Measurements from ENCODE around the gene SUPT3H.

SUPT3H gene

GRCh38 chr6:45369870-45370269 lies 7.9 kb downstream of the SUPT3H start:
- no peak overlapping the region for H3K4me3 ChIP-seq (ENCODE audit: low read length in 2 of 2)
- no peak overlapping the region for H3K27ac ChIP-seq (ENCODE audit: low read depth in 2 of 2, low read length in 2 of 2)
- H3K4me1 ChIP-seq (ENCODE audit: control insufficient read depth in 2 of 2, insufficient read depth in 2 of 2, low read length in 2 of 2) = no peaks in the 10 kb centered on the region
- no peaks in the 10 kb centered on the region for H3K9me3 ChIP-seq (ENCODE audit: control insufficient read depth in 2 of 2, low read length in 2 of 2)
- no peaks in the 10 kb centered on the region for H3K36me3 ChIP-seq (ENCODE audit: control insufficient read depth in 2 of 2, insufficient read depth in 2 of 2, low read length in 2 of 2)
- H3K9ac ChIP-seq (ENCODE audit: low read depth in 1 of 2, low read length in 2 of 2) = no peak overlapping the region
- no peaks in the 10 kb centered on the region for H3K27me3 ChIP-seq (ENCODE audit: control insufficient read depth in 2 of 2, insufficient read depth in 2 of 2, low read length in 2 of 2)

GRCh38 chr6:45367999-45368398 lies 9.7 kb downstream of the SUPT3H start:
- H3K9ac ChIP-seq (ENCODE audit: low read depth in 1 of 2, low read length in 2 of 2) = no peak overlapping the region
- H3K27ac ChIP-seq (ENCODE audit: low read depth in 2 of 2, low read length in 2 of 2) = no peak overlapping the region
- H3K36me3 ChIP-seq (ENCODE audit: control insufficient read depth in 2 of 2, insufficient read depth in 2 of 2, low read length in 2 of 2) = no peaks in the 10 kb centered on the region
- no peaks in the 10 kb centered on the region for H3K27me3 ChIP-seq (ENCODE audit: control insufficient read depth in 2 of 2, insufficient read depth in 2 of 2, low read length in 2 of 2)
- no peak overlapping the region for H3K4me3 ChIP-seq (ENCODE audit: low read length in 2 of 2)
- no peaks in the 10 kb centered on the region for H3K4me1 ChIP-seq (ENCODE audit: control insufficient read depth in 2 of 2, insufficient read depth in 2 of 2, low read length in 2 of 2)
- no peaks in the 10 kb centered on the region for H3K9me3 ChIP-seq (ENCODE audit: control insufficient read depth in 2 of 2, low read length in 2 of 2)

DNA sequence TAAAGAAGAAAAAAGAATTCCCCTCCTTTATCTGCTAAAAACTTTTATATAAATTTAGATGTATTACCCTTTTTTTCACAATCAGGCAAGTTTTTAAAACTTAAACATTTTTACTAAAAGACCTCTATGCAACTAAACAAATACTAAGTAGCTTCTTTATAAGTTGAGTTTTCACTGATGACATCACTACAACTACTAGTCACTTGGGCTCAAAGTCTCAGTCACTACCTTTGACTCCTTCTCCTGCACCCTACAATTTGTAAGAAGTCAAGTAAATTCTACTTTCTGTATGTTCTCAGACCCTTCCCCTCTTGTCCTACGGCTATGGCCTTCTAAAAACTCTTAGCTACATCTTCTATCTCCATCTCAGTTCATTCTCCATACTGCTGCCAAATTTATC lies 11.2 kb downstream of the SUPT3H start:
- Histone ChIP-seq H3K27me3 (ENCODE audit: control insufficient read depth in 2 of 2, insufficient read depth in 2 of 2, low read length in 2 of 2) (no peaks in the 10 kb centered on the region), H3K4me3 (ENCODE audit: low read length in 2 of 2) (no peak overlapping the region), H3K27ac (ENCODE audit: low read depth in 2 of 2, low read length in 2 of 2) (no peak overlapping the region), H3K9ac (ENCODE audit: low read depth in 1 of 2, low read length in 2 of 2) (no peak overlapping the region), H3K36me3 (ENCODE audit: control insufficient read depth in 2 of 2, insufficient read depth in 2 of 2, low read length in 2 of 2) (no peaks in the 10 kb centered on the region), H3K4me1 (ENCODE audit: control insufficient read depth in 2 of 2, insufficient read depth in 2 of 2, low read length in 2 of 2) (no peaks in the 10 kb centered on the region), H3K9me3 (ENCODE audit: control insufficient read depth in 2 of 2, low read length in 2 of 2) (no peaks in the 10 kb centered on the region)

DNA sequence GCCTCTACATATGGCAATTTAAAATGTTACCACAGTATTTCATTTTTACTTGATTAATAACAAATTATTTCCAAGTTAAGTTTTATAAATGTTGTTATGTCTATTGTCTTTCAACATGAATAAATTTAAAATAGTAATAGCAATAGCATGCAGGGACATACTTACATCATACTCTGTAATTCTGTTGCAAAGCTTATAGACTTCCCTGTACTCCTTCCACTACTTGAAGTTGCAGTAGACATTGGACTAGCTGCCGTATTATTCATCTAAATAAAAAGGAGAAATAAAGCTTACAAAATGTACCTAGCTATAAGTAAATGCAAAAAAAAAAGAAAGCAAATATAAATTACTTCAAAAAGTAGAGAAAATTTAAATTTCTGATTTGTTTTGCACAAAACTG lies 12.7 kb downstream of the SUPT3H start:
- no peaks in the 10 kb centered on the region for H3K36me3 ChIP-seq (ENCODE audit: control insufficient read depth in 2 of 2, insufficient read depth in 2 of 2, low read length in 2 of 2)
- no peak overlapping the region for H3K27ac ChIP-seq (ENCODE audit: low read depth in 2 of 2, low read length in 2 of 2)
- no peaks in the 10 kb centered on the region for H3K9me3 ChIP-seq (ENCODE audit: control insufficient read depth in 2 of 2, low read length in 2 of 2)
- H3K9ac ChIP-seq (ENCODE audit: low read depth in 1 of 2, low read length in 2 of 2) = no peak overlapping the region
- no peaks in the 10 kb centered on the region for H3K27me3 ChIP-seq (ENCODE audit: control insufficient read depth in 2 of 2, insufficient read depth in 2 of 2, low read length in 2 of 2)
- H3K4me1 ChIP-seq (ENCODE audit: control insufficient read depth in 2 of 2, insufficient read depth in 2 of 2, low read length in 2 of 2) = no peaks in the 10 kb centered on the region
- no peak overlapping the region for H3K4me3 ChIP-seq (ENCODE audit: low read length in 2 of 2)

- Histone ChIP-seq H3K27me3 (ENCODE audit: control insufficient read depth in 2 of 2, insufficient read depth in 2 of 2, low read length in 2 of 2) (no peaks in the 10 kb centered on the region), H3K4me1 (ENCODE audit: control insufficient read depth in 2 of 2, insufficient read depth in 2 of 2, low read length in 2 of 2) (no peaks in the 10 kb centered on the region), H3K9me3 (ENCODE audit: control insufficient read depth in 2 of 2, low read length in 2 of 2) (no peaks in the 10 kb centered on the region), H3K27ac (ENCODE audit: low read depth in 2 of 2, low read length in 2 of 2) (no peak overlapping the region), H3K9ac (ENCODE audit: low read depth in 1 of 2, low read length in 2 of 2) (no peak overlapping the region), H3K4me3 (ENCODE audit: low read length in 2 of 2) (no peak overlapping the region), H3K36me3 (ENCODE audit: control insufficient read depth in 2 of 2, insufficient read depth in 2 of 2, low read length in 2 of 2) (no peaks in the 10 kb centered on the region)
These were observed 13.3 kb downstream of the SUPT3H start for GRCh38 chr6:45364466-45364865.

DNA sequence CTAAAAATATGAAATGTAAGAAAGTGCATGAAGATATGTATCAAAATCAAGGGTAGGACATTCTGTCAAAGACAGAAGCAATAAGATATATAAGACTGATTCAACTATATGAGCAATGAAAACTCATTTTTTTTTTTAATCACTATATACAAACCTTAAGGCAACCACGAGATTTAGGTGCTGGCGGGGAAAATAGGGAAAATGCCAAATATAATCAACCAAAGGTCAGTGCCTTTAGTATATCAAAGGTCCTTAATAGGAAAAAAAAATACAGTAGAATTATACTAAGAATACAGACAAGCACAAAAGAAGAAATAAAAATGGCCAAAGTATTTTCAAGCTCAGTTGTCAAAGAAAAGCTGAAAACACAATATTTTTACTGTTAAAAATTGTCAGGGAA lies 24.1 kb downstream of the SUPT3H start:
- H3K9ac ChIP-seq (ENCODE audit: low read depth in 1 of 2, low read length in 2 of 2) = no peak overlapping the region
- H3K27me3 ChIP-seq (ENCODE audit: control insufficient read depth in 2 of 2, insufficient read depth in 2 of 2, low read length in 2 of 2) = no peaks in the 10 kb centered on the region
- no peaks in the 10 kb centered on the region for H3K9me3 ChIP-seq (ENCODE audit: control insufficient read depth in 2 of 2, low read length in 2 of 2)
- no peaks in the 10 kb centered on the region for H3K4me1 ChIP-seq (ENCODE audit: control insufficient read depth in 2 of 2, insufficient read depth in 2 of 2, low read length in 2 of 2)
- H3K27ac ChIP-seq (ENCODE audit: low read depth in 2 of 2, low read length in 2 of 2) = no peak overlapping the region
- no peaks in the 10 kb centered on the region for H3K36me3 ChIP-seq (ENCODE audit: control insufficient read depth in 2 of 2, insufficient read depth in 2 of 2, low read length in 2 of 2)
- H3K4me3 ChIP-seq (ENCODE audit: low read length in 2 of 2) = no peak overlapping the region

- H3K4me3 ChIP-seq (ENCODE audit: low read length in 2 of 2) = no peak overlapping the region
- H3K9me3 ChIP-seq (ENCODE audit: control insufficient read depth in 2 of 2, low read length in 2 of 2) = no peaks in the 10 kb centered on the region
- H3K9ac ChIP-seq (ENCODE audit: low read depth in 1 of 2, low read length in 2 of 2) = no peak overlapping the region
- H3K4me1 ChIP-seq (ENCODE audit: control insufficient read depth in 2 of 2, insufficient read depth in 2 of 2, low read length in 2 of 2) = no peaks in the 10 kb centered on the region
- H3K27ac ChIP-seq (ENCODE audit: low read depth in 2 of 2, low read length in 2 of 2) = no peak overlapping the region
- no peaks in the 10 kb centered on the region for H3K27me3 ChIP-seq (ENCODE audit: control insufficient read depth in 2 of 2, insufficient read depth in 2 of 2, low read length in 2 of 2)
- H3K36me3 ChIP-seq (ENCODE audit: control insufficient read depth in 2 of 2, insufficient read depth in 2 of 2, low read length in 2 of 2) = no peaks in the 10 kb centered on the region
These were observed 26.1 kb downstream of the SUPT3H start for GRCh38 chr6:45351667-45352066.

DNA sequence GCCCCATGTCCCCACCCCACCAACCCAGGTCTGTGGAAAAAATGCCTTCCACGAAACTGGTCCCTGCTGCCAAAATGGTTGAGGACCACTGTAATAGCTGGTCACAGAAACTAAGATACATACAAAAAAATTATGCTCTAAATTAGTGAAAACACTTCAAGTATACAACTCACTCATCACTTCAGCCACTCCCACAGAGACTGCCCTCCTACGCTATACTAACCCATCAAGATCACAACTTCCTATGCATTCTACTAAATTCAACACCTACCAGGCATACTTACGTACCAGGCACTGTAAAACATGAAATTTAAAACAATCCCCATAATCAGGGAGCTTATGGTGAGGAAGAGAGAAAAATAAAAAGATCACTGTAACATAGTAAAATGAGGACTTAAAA lies 26.7 kb downstream of the SUPT3H start:
- Histone ChIP-seq H3K27ac (ENCODE audit: low read depth in 2 of 2, low read length in 2 of 2) (no peak overlapping the region), H3K9ac (ENCODE audit: low read depth in 1 of 2, low read length in 2 of 2) (no peak overlapping the region), H3K36me3 (ENCODE audit: control insufficient read depth in 2 of 2, insufficient read depth in 2 of 2, low read length in 2 of 2) (no peaks in the 10 kb centered on the region), H3K4me1 (ENCODE audit: control insufficient read depth in 2 of 2, insufficient read depth in 2 of 2, low read length in 2 of 2) (no peaks in the 10 kb centered on the region), H3K4me3 (ENCODE audit: low read length in 2 of 2) (no peak overlapping the region), H3K27me3 (ENCODE audit: control insufficient read depth in 2 of 2, insufficient read depth in 2 of 2, low read length in 2 of 2) (no peaks in the 10 kb centered on the region), H3K9me3 (ENCODE audit: control insufficient read depth in 2 of 2, low read length in 2 of 2) (no peaks in the 10 kb centered on the region)

DNA sequence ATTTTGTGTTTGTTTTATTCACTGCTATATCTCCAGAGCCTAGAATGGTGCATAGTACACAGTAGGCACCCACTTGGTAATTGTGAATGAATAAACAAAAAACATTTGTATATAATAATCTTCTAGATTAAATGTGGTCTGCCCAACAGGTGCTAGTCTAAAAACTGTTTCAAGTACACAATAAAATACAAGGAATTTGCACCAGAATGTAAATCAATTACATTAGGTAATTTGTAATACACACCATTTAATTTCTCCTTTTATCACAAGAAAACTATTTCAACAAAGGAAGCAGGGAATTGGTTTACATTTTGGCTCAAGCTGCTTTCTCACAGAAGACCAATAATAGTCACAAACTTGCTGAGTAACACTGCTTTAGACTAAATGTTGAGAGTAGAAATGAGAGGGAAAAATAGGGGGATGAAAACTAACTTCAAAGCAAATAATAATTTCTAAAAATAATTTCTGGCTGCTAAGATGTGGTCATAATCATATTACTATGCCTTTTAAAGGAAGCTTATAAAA lies 27.5 kb downstream of the SUPT3H start:
- Histone ChIP-seq H3K9me3 (ENCODE audit: control insufficient read depth in 2 of 2, low read length in 2 of 2) (no peaks in the 10 kb centered on the region), H3K4me3 (ENCODE audit: low read length in 2 of 2) (no peak overlapping the region), H3K36me3 (ENCODE audit: control insufficient read depth in 2 of 2, insufficient read depth in 2 of 2, low read length in 2 of 2) (no peaks in the 10 kb centered on the region), H3K27me3 (ENCODE audit: control insufficient read depth in 2 of 2, insufficient read depth in 2 of 2, low read length in 2 of 2) (no peaks in the 10 kb centered on the region), H3K9ac (ENCODE audit: low read depth in 1 of 2, low read length in 2 of 2) (no peak overlapping the region), H3K4me1 (ENCODE audit: control insufficient read depth in 2 of 2, insufficient read depth in 2 of 2, low read length in 2 of 2) (no peaks in the 10 kb centered on the region), H3K27ac (ENCODE audit: low read depth in 2 of 2, low read length in 2 of 2) (no peak overlapping the region)

GRCh38 chr6:45344900-45345299 lies 32.8 kb downstream of the SUPT3H start:
- no peak overlapping the region for H3K9ac ChIP-seq (ENCODE audit: low read depth in 1 of 2, low read length in 2 of 2)
- H3K27ac ChIP-seq (ENCODE audit: low read depth in 2 of 2, low read length in 2 of 2) = no peak overlapping the region
- no peaks in the 10 kb centered on the region for H3K9me3 ChIP-seq (ENCODE audit: control insufficient read depth in 2 of 2, low read length in 2 of 2)
- no peaks in the 10 kb centered on the region for H3K4me1 ChIP-seq (ENCODE audit: control insufficient read depth in 2 of 2, insufficient read depth in 2 of 2, low read length in 2 of 2)
- H3K27me3 ChIP-seq (ENCODE audit: control insufficient read depth in 2 of 2, insufficient read depth in 2 of 2, low read length in 2 of 2) = no peaks in the 10 kb centered on the region
- H3K36me3 ChIP-seq (ENCODE audit: control insufficient read depth in 2 of 2, insufficient read depth in 2 of 2, low read length in 2 of 2) = no peaks in the 10 kb centered on the region
- H3K4me3 ChIP-seq (ENCODE audit: low read length in 2 of 2) = no peak overlapping the region

GRCh38 chr6:45328523-45328922 lies 49.2 kb downstream of the SUPT3H start:
- Histone ChIP-seq H3K4me3 (ENCODE audit: low read length in 2 of 2) (peak overlapping the region in 1 of 2 donors; percentile 39), H3K4me1 (ENCODE audit: control insufficient read depth in 2 of 2, insufficient read depth in 2 of 2, low read length in 2 of 2) (no peaks in the 10 kb centered on the region), H3K36me3 (ENCODE audit: control insufficient read depth in 2 of 2, insufficient read depth in 2 of 2, low read length in 2 of 2) (no peaks in the 10 kb centered on the region), H3K9ac (ENCODE audit: low read depth in 1 of 2, low read length in 2 of 2) (no peak overlapping the region), H3K9me3 (ENCODE audit: control insufficient read depth in 2 of 2, low read length in 2 of 2) (no peaks in the 10 kb centered on the region), H3K27ac (ENCODE audit: low read depth in 2 of 2, low read length in 2 of 2) (no peak overlapping the region), H3K27me3 (ENCODE audit: control insufficient read depth in 2 of 2, insufficient read depth in 2 of 2, low read length in 2 of 2) (no peaks in the 10 kb centered on the region)
